ENCODE results near the gene RANBP9.

The RANBP9 gene

DNA sequence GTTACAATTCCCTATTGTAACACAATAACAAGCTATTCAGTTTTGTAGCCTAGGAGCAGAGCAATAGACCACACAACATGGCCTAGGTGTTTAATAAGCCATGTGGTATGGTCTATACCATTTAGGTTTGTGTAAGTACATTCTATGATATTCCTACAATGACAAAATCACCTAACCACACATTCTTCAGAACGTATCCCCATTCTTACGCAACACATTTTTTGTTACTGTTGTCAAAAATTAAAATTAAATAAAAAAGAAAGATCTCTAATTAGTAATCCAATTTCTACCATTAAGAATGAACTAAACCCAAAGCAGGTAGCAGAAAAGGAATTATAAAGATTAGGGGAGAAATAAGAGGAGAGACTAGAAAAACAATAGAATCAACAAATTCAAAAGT lies 44.0 kb downstream of the RANBP9 start:
- H3K4me3 ChIP-seq (ENCODE audit: low read depth, low read length), result no peak overlapping the region
- TF ChIP-seq, protein P1, sequence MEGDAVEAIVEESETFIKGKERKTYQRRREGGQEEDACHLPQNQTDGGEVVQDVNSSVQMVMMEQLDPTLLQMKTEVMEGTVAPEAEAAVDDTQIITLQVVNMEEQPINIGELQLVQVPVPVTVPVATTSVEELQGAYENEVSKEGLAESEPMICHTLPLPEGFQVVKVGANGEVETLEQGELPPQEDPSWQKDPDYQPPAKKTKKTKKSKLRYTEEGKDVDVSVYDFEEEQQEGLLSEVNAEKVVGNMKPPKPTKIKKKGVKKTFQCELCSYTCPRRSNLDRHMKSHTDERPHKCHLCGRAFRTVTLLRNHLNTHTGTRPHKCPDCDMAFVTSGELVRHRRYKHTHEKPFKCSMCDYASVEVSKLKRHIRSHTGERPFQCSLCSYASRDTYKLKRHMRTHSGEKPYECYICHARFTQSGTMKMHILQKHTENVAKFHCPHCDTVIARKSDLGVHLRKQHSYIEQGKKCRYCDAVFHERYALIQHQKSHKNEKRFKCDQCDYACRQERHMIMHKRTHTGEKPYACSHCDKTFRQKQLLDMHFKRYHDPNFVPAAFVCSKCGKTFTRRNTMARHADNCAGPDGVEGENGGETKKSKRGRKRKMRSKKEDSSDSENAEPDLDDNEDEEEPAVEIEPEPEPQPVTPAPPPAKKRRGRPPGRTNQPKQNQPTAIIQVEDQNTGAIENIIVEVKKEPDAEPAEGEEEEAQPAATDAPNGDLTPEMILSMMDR (IDR thresholded peaks at IDR 0.05; ENCODE audit: low read depth, low read length, missing control alignments), result no peak
- DNase-seq (ENCODE audit: low read depth), result no peak

DNA sequence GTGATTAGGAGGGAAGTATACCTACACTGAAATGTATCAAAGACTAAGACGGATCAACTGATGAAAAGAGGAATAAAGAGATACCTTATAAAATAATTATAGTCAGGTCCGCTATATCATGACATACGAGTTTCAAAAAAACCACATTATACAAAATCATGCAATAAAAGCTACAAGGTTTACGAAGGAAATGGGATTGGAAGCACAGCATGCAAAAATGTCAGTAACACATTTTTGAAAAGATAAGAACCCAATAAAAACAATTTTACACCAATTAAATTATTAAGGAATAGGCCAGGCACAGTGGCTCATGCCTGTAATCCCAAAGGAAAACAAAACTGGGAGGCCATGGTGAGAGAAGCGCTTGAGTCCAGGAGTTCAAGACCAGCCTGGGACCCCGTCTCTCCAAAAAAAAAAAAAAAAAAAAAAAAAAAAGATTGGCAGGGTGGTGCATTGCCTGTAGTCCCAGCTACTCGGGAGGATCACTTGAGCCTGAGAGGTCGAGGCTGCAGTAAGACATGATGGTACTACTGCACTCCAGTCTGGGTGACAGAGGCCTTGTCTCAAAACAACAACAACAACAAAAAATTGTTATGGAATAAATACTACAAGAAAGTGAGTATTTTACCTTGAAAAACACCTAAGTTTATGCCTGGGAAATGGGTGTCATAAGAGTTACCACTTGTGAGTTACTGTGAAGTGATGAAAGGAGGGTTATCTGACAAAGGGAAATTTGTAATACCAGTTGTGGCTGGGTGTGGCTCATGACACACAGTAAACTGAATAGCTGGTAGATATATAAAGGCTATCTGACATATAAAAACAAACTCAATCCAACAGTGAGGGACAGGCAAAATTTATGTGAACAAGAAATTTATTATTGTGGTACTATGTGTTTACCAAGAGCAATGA lies 45.2 kb downstream of the RANBP9 start:
- TF ChIP-seq, protein P1 (IDR thresholded peaks at IDR 0.05; ENCODE audit: low read depth, low read length, missing control alignments), result no peak
- H3K4me3 ChIP-seq (ENCODE audit: low read depth, low read length), result no peak overlapping the region
- DNase-seq (ENCODE audit: low read depth), result no peak

DNA sequence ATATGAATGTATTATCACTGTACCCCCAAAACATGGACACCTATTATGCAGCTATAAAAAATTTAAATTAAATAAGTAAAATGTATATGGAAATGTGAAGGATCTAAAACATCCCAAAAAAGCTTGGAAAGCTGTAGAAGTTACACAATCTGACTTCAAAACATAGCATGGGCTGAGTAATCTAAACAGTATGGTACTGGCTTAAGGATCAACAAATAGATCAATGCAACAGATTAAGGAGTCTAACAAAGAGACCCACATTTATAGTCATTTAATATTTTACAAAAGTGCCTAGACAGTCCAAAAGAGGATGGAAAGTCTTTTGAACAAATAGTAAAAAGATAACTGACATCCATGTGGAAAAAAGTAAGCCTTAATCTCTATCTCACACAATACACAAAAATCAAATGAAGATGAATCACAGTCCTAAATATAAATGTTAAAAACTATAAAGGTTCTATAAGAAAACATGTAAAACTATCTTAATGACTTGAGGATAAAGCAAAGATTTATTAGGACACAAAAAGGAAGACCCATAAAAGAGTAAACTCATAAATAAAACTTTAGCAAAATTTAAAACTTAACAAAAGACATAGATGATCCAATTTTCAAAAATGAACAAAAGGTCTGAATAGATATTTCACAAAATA lies 46.8 kb downstream of the RANBP9 start:
- no peak overlapping the region for H3K4me3 ChIP-seq (ENCODE audit: low read depth, low read length)
- TF ChIP-seq, protein P1 (IDR thresholded peaks at IDR 0.05; ENCODE audit: low read depth, low read length, missing control alignments), result no peak
- DNase-seq (ENCODE audit: low read depth), result no peak

DNA sequence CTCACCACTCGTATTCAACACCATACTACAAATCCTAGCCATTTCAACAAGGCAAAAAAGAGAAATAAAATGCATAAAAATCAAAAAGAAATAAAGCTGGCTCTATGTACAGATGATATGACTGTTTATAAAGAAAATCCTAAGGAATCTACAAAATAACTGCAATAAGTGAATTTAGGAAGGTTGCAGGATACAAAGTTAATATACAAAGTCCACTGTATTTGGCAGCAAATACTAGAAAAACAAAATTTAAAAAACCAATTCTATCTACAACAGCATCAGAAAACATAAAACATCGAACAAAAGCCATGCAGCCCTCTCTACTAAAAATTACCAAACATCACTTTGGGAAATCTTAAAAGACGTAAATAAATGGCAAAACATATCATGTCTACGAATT lies 47.6 kb downstream of the RANBP9 start:
- no peak overlapping the region for H3K4me3 ChIP-seq (ENCODE audit: low read depth, low read length)
- DNase-seq (ENCODE audit: low read depth), result no peak
- TF ChIP-seq, protein P1 (IDR thresholded peaks at IDR 0.05; ENCODE audit: low read depth, low read length, missing control alignments), result no peak

DNA sequence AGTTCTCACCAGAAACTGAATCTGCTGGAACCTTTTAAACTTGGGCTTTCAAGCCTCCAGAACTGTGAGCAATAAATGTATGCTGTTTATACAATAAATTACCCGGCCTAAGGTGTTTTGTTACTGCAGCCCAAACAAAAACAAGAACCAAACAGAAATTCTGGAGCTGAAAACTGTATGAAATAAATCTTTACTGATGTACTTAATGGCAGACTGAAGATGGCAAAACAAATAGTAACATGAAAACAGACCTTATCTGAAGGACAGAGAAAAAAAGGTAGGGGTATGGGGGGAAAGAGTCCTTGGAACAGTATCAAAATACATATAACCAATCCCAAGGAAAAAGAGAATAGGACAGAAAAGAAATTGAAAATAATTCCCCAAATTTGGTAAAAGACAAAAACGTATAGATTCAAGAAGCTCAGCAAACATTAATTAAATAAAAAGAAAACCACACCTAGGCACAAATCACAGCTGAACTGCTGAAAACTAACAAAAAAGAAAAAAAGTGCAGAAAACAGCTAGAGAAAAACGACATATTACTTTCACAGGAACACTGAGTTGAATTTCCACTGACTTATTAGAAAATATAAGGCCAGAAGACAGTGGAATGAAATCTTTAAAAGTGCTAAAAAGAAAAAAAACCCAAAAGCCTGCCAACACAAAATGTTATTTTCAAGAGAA lies 48.8 kb downstream of the RANBP9 start:
- TF ChIP-seq, protein P1 (IDR thresholded peaks at IDR 0.05; ENCODE audit: low read depth, low read length, missing control alignments), result no peak
- no peak overlapping the region for H3K4me3 ChIP-seq (ENCODE audit: low read depth, low read length)
- DNase-seq (ENCODE audit: low read depth), result no peak

- TF ChIP-seq, protein P1 (IDR thresholded peaks at IDR 0.05; ENCODE audit: low read depth, low read length, missing control alignments), result no peak
- H3K4me3 ChIP-seq (ENCODE audit: low read depth, low read length), result no peak overlapping the region
- DNase-seq (ENCODE audit: low read depth), result no peak
Observed at GRCh38 chr6:13661647-13662046, 50.0 kb downstream of the RANBP9 start.

Data from GM12864 (cell line).